GM06990 (cell line): ENCODE results near the gene CLASP1.
A peak's percentile ranks its signal among the peaks of the same experiment; 100 is the strongest.
"Not testable (repeated sequence)": the region's sequence is repeated elsewhere in the genome, so short reads cannot be mapped to it uniquely, and the experiment has no call there.

Experiments
- DNase-seq: peaks from one replicate; pipeline ENCODE4 v3.0.0-alpha.2; 2011; ENCODE audit not compliant: insufficient read length; ENCODE audit errors: extremely low read depth
- H3K27me3 ChIP-seq: replicated peaks from 2 replicates; pipeline ENCODE4 v1.6.0; 2011; ENCODE audit warnings: low read length; ENCODE audit not compliant: control insufficient read depth, insufficient read depth
- H3K36me3 ChIP-seq: 2 replicates; pipeline ENCODE4 v1.5.1; 2011; ENCODE audit warnings: low read length; ENCODE audit not compliant: control insufficient read depth, insufficient read depth
- H3K4me3 ChIP-seq: replicated peaks from 2 replicates; pipeline ENCODE4 v1.5.1; 2011; ENCODE audit warnings: low read depth, mild to moderate bottlenecking, control low read depth, low read length
- CTCF ChIP-seq: IDR thresholded peaks from 2 replicates; pipeline ENCODE4 v1.5.1; 2011; ENCODE audit warnings: low read length, control low read depth, mild to moderate bottlenecking, inconsistent platforms; ENCODE audit not compliant: insufficient read depth, poor library complexity, severe bottlenecking

Gene CLASP1

DNA sequence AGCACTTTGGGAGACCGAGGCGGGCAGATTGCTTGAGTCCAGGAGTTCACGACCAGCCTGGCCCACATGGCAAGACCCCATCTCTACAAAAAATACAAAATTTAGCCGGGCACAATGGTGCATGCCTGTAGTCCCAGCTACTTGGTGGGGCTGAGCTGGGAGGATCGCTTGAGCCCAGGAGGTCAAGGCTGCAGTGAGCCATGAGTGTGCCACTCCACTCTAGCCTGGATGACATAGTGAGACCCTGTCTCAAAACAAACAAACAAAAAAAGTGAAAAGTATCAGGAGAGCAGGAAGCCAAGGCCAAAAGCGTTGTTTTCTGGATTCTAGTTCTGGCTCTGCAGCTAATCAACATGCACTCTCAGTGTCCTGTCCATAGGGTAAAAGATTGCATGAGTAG, 10.7 kb upstream of the CLASP1 start:
- H3K4me3 ChIP-seq, result no peak overlapping the region
- H3K36me3 ChIP-seq, result no peaks in the 10 kb centered on the region
- no peaks in the 10 kb centered on the region for H3K27me3 ChIP-seq
- DNase-seq, result no peak
- TF ChIP-seq CTCF, result no peak

DNA sequence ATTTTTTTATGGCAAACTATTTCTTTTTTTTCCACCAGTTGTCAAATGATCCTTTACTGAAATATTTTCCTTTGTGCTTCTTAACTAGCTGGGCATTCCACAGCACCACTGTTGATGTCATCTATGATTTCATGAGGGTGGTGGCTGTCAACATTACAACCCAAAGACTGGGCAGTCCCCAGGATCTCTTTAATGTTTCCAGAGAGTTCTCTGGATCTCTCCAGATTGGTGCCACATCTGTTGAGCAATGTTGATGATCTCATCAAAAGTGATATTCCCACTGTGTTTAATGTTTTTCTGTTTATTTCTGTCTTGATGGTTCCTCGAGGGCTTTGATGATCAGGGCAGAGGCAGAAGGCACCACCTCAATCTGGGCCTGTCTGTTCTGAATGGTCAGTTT, 9.1 kb upstream of the CLASP1 start:
- H3K36me3 ChIP-seq, H3K4me3 ChIP-seq, H3K27me3 ChIP-seq, DNase-seq: not testable (repeated sequence)

GRCh38 chr2:121653035-121653434, 3.8 kb upstream of the CLASP1 start:
- no peak for TF ChIP-seq CTCF
- Histone ChIP-seq H3K36me3 (no peaks in the 10 kb centered on the region; the same call in 1 of the 2 replicates), H3K4me3 (no peak overlapping the region), H3K27me3 (no peaks in the 10 kb centered on the region)
- no peak for DNase-seq

DNA sequence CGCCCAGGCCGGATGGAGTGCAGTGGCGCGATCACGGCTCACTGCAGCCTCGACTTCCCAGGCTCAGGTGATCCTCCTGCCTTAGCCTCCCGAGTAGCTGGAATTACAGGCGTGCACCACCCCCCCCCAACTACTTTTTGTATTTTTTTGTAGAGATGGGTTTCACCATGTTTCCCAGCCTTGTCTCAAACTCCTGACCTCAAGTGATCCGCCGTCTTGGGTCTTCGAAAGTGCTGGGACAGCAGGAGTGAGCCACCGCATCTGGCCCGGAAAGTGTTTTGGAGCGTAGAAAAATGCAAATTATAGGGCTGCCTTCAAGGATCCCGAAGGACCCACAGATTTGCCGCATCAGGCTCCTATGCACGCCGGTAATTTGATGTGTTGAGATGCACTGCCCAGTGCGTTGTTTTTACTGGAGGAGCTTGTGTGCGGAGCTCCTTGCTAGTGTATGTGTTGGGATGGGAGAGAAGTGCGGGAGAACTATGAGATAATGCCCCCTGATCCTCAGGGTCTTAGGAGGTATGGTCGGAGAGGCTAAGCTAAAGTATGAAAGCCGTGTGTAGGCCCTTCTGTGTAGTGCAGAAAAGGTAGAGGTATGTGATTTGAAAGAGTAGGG, 1.2 kb upstream of the CLASP1 start:
- Histone ChIP-seq H3K4me3 (peak overlapping the region; percentile 93), H3K36me3 (no peaks in the 10 kb centered on the region; the same call in 1 of the 2 replicates), H3K27me3 (no peaks in the 10 kb centered on the region)
- peak; percentile 44 for DNase-seq
- no peak for TF ChIP-seq CTCF

GRCh38 chr2:121649596-121650314, 493 bp upstream of the CLASP1 start:
- Histone ChIP-seq H3K27me3 (no peaks in the 10 kb centered on the region), H3K36me3 (no peaks in the 10 kb centered on the region; the same call in 1 of the 2 replicates), H3K4me3 (peak overlapping the region; percentile 93)
- peak; percentile 94 for DNase-seq
- TF ChIP-seq CTCF, result no peak

GRCh38 chr2:121648206-121649148, 785 bp downstream of the CLASP1 start:
- H3K4me3 ChIP-seq, result peak overlapping the region; percentile 93
- no peak for TF ChIP-seq CTCF
- no peaks in the 10 kb centered on the region; the same call in 1 of the 2 replicates for H3K36me3 ChIP-seq
- peak; percentile 73 for DNase-seq
- no peaks in the 10 kb centered on the region for H3K27me3 ChIP-seq
